ENCODE data around the gene PARP1.

The PARP1 gene

DNA sequence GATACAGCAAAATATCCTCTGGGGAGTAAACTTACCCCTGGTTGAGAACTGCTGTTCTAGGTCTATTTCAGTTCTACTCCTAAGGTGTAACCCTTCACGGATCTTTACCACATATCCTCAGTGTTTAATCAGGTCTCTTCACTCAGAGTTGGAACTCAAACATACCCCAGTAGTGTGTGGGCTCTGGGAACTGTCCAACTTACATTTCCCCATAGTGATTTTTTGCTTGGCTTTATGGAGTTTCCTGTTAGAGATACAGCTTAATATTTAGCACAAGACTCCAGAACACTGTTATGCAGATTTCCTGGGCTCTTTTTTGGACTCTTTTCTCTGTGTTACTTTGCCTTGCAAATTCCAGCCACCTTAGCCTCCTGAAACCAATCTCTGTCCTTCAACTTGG is 72.2 kb downstream of the PARP1 start:
- Histone ChIP-seq H3K9ac (ENCODE audit: low read length) (no peak overlapping the region), H2BK15ac (ENCODE audit: low read depth, poor library complexity, severe bottlenecking) (no peak overlapping the region), H2AK5ac (ENCODE audit: low read length, severe bottlenecking) (no peak overlapping the region), H3K14ac (ENCODE audit: low read length in 2 of 2) (no peak overlapping the region), H3K18ac (ENCODE audit: low read depth in 1 of 2, low read length in 2 of 2) (no peak overlapping the region), H3K27me3 (ENCODE audit: control insufficient read depth in 1 of 2, insufficient read depth in 1 of 2, low read length in 2 of 2) (no peaks in the 10 kb centered on the region), H3K4me3 (ENCODE audit: insufficient read depth in 1 of 2, low read depth in 1 of 2, low read length in 2 of 2) (no peak overlapping the region), H3K9me3 (ENCODE audit: control insufficient read depth, low read length) (peaks cover 3% of the 10 kb centered on the region), H4K91ac (ENCODE audit: low read length) (no peak overlapping the region), H2BK12ac (ENCODE audit: low read length in 2 of 2) (no peak overlapping the region), H3K4me2 (ENCODE audit: low read length, poor library complexity, severe bottlenecking) (no peak overlapping the region), H3K27ac (ENCODE audit: low read length, poor library complexity, severe bottlenecking) (no peak overlapping the region), H4K8ac (ENCODE audit: low read length) (no peak overlapping the region), H3K79me1 (replicated peaks; ENCODE audit: low read length, poor library complexity, severe bottlenecking) (no peaks in the 10 kb centered on the region), H2BK5ac (ENCODE audit: low read depth, low read length, poor library complexity, severe bottlenecking) (no peak overlapping the region), H3K4ac (ENCODE audit: low read depth in 1 of 2, low read length in 2 of 2) (no peak overlapping the region), H3K23ac (ENCODE audit: low read length in 2 of 2) (no peak overlapping the region), H2AFZ (ENCODE audit: low read depth, low read length) (no peak overlapping the region), H3K36me3 (ENCODE audit: control insufficient read depth in 1 of 2, insufficient read depth in 2 of 2, low read depth in 1 of 2, low read length in 2 of 2) (no peaks in the 10 kb centered on the region), H2BK120ac (ENCODE audit: low read depth, low read length) (no peak overlapping the region), H3K4me1 (ENCODE audit: control insufficient read depth, insufficient read depth, low read depth, low read length) (peaks cover 3% of the 10 kb centered on the region)
- WGBS: no CpG with 5 or more reads among the region's 1 CpG
- no peak for DNase-seq

DNA sequence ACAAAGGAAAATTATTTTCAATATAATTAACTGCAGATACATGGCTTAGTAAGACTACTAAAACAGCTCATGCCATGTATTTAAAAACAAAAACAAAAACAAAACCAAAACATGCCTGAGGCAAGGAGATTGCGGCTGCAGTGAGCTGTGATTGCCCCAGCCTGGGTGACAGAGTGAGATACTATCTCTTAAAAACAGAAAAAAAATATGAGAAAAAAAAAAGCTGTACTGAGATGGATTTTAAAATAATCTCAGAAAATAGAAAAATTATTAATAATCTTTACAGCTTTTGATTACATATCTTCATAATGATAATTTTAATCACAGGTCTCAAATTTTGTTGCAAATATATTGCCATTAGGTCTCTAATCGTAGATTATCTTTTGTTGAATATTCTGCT is 74.9 kb downstream of the PARP1 start:
- no peaks in the 10 kb centered on the region for H3K79me1 ChIP-seq (replicated peaks; ENCODE audit: low read length, poor library complexity, severe bottlenecking)
- no peak overlapping the region for H3K27ac ChIP-seq (ENCODE audit: low read length, poor library complexity, severe bottlenecking)
- H3K18ac ChIP-seq (ENCODE audit: low read depth in 1 of 2, low read length in 2 of 2): no peak overlapping the region
- H3K23ac ChIP-seq (ENCODE audit: low read length in 2 of 2): no peak overlapping the region
- peak overlapping the region in 1 of 2 experiments; percentile 68 for H3K4me3 ChIP-seq (ENCODE audit: insufficient read depth in 1 of 2, low read depth in 1 of 2, low read length in 2 of 2)
- H4K91ac ChIP-seq (ENCODE audit: low read length): no peak overlapping the region
- no peak overlapping the region for H2BK5ac ChIP-seq (ENCODE audit: low read depth, low read length, poor library complexity, severe bottlenecking)
- peak; percentile 8 for DNase-seq
- no peak overlapping the region for H2BK120ac ChIP-seq (ENCODE audit: low read depth, low read length)
- H3K4me2 ChIP-seq (ENCODE audit: low read length, poor library complexity, severe bottlenecking): no peak overlapping the region
- WGBS: 63% methylated on average over 1 of the region's 2 CpGs
- H2BK15ac ChIP-seq (ENCODE audit: low read depth, poor library complexity, severe bottlenecking): no peak overlapping the region
- peak overlapping the region; percentile 76 for H3K9ac ChIP-seq (ENCODE audit: low read length)
- no peak overlapping the region for H2AFZ ChIP-seq (ENCODE audit: low read depth, low read length)
- no peaks in the 10 kb centered on the region for H3K36me3 ChIP-seq (ENCODE audit: control insufficient read depth in 1 of 2, insufficient read depth in 2 of 2, low read depth in 1 of 2, low read length in 2 of 2)
- peaks cover 3% of the 10 kb centered on the region for H3K4me1 ChIP-seq (ENCODE audit: control insufficient read depth, insufficient read depth, low read depth, low read length)
- H4K8ac ChIP-seq (ENCODE audit: low read length): no peak overlapping the region
- H3K4ac ChIP-seq (ENCODE audit: low read depth in 1 of 2, low read length in 2 of 2): no peak overlapping the region
- no peaks in the 10 kb centered on the region for H3K9me3 ChIP-seq (ENCODE audit: control insufficient read depth, low read length)
- H3K27me3 ChIP-seq (ENCODE audit: control insufficient read depth in 1 of 2, insufficient read depth in 1 of 2, low read length in 2 of 2): no peaks in the 10 kb centered on the region
- no peak overlapping the region for H2BK12ac ChIP-seq (ENCODE audit: low read length in 2 of 2)
- no peak overlapping the region for H2AK5ac ChIP-seq (ENCODE audit: low read length, severe bottlenecking)
- H3K14ac ChIP-seq (ENCODE audit: low read length in 2 of 2): no peak overlapping the region

- no peak overlapping the region for H4K8ac ChIP-seq (ENCODE audit: low read length)
- no peak overlapping the region for H3K4me2 ChIP-seq (ENCODE audit: low read length, poor library complexity, severe bottlenecking)
- no peak overlapping the region for H2BK5ac ChIP-seq (ENCODE audit: low read depth, low read length, poor library complexity, severe bottlenecking)
- no peak overlapping the region for H3K18ac ChIP-seq (ENCODE audit: low read depth in 1 of 2, low read length in 2 of 2)
- H3K27ac ChIP-seq (ENCODE audit: low read length, poor library complexity, severe bottlenecking): no peak overlapping the region
- no peak overlapping the region for H2BK12ac ChIP-seq (ENCODE audit: low read length in 2 of 2)
- H3K27me3 ChIP-seq (ENCODE audit: control insufficient read depth in 1 of 2, insufficient read depth in 1 of 2, low read length in 2 of 2): peaks cover 4 to 24% of the 10 kb centered on the region in 2 experiments
- H3K36me3 ChIP-seq (ENCODE audit: control insufficient read depth in 1 of 2, insufficient read depth in 2 of 2, low read depth in 1 of 2, low read length in 2 of 2): no peaks in the 10 kb centered on the region
- no peak for DNase-seq
- H3K4ac ChIP-seq (ENCODE audit: low read depth in 1 of 2, low read length in 2 of 2): no peak overlapping the region
- H2AK5ac ChIP-seq (ENCODE audit: low read length, severe bottlenecking): no peak overlapping the region
- no peak overlapping the region for H2BK120ac ChIP-seq (ENCODE audit: low read depth, low read length)
- no peak overlapping the region for H3K23ac ChIP-seq (ENCODE audit: low read length in 2 of 2)
- no peak overlapping the region for H3K9ac ChIP-seq (ENCODE audit: low read length)
- no peak overlapping the region for H3K14ac ChIP-seq (ENCODE audit: low read length in 2 of 2)
- H3K4me1 ChIP-seq (ENCODE audit: control insufficient read depth, insufficient read depth, low read depth, low read length): peaks cover 3% of the 10 kb centered on the region
- no peak overlapping the region for H2BK15ac ChIP-seq (ENCODE audit: low read depth, poor library complexity, severe bottlenecking)
- H4K91ac ChIP-seq (ENCODE audit: low read length): no peak overlapping the region
- no peaks in the 10 kb centered on the region for H3K9me3 ChIP-seq (ENCODE audit: control insufficient read depth, low read length)
- no peak overlapping the region for H2AFZ ChIP-seq (ENCODE audit: low read depth, low read length)
- no peak overlapping the region for H3K4me3 ChIP-seq (ENCODE audit: insufficient read depth in 1 of 2, low read depth in 1 of 2, low read length in 2 of 2)
- no peaks in the 10 kb centered on the region for H3K79me1 ChIP-seq (replicated peaks; ENCODE audit: low read length, poor library complexity, severe bottlenecking)
- WGBS: 91% methylated on average over 2 of the region's 3 CpGs
Observed at GRCh38 chr1:226329237-226329636, 78.7 kb downstream of the PARP1 start.

DNA sequence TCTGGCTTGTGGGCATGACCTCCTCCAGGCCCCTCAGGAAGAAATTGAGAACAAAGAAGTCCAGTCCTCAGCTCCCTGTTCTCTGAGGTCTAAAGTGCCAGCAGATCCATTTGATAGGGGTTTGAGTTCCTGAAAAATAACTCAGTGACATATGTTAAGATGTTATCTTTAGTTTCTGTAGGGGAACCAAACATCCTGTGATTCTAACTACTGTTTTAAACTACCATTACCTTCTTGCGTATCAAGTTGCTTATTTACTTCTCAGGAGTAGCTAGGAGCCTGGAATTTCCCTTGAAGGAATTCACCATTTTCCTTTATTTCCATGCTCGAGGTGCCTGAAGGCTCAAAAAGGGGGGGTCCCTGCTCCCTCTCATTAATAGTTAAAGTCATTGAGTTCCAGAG is 80.1 kb downstream of the PARP1 start:
- Histone ChIP-seq H3K36me3 (ENCODE audit: control insufficient read depth in 1 of 2, insufficient read depth in 2 of 2, low read depth in 1 of 2, low read length in 2 of 2) (no peaks in the 10 kb centered on the region), H2BK12ac (ENCODE audit: low read length in 2 of 2) (no peak overlapping the region), H3K18ac (ENCODE audit: low read depth in 1 of 2, low read length in 2 of 2) (no peak overlapping the region), H3K14ac (ENCODE audit: low read length in 2 of 2) (no peak overlapping the region), H2BK120ac (ENCODE audit: low read depth, low read length) (no peak overlapping the region), H2AFZ (ENCODE audit: low read depth, low read length) (no peak overlapping the region), H3K23ac (ENCODE audit: low read length in 2 of 2) (no peak overlapping the region), H3K4me1 (ENCODE audit: control insufficient read depth, insufficient read depth, low read depth, low read length) (no peaks in the 10 kb centered on the region), H2AK5ac (ENCODE audit: low read length, severe bottlenecking) (no peak overlapping the region), H3K4ac (ENCODE audit: low read depth in 1 of 2, low read length in 2 of 2) (no peak overlapping the region), H3K79me1 (replicated peaks; ENCODE audit: low read length, poor library complexity, severe bottlenecking) (no peaks in the 10 kb centered on the region), H4K91ac (ENCODE audit: low read length) (no peak overlapping the region), H3K27me3 (ENCODE audit: control insufficient read depth in 1 of 2, insufficient read depth in 1 of 2, low read length in 2 of 2) (peaks cover 4 to 27% of the 10 kb centered on the region in 2 experiments), H3K4me3 (ENCODE audit: insufficient read depth in 1 of 2, low read depth in 1 of 2, low read length in 2 of 2) (no peak overlapping the region), H3K27ac (ENCODE audit: low read length, poor library complexity, severe bottlenecking) (no peak overlapping the region), H3K9ac (ENCODE audit: low read length) (no peak overlapping the region), H4K8ac (ENCODE audit: low read length) (no peak overlapping the region), H3K9me3 (ENCODE audit: control insufficient read depth, low read length) (no peaks in the 10 kb centered on the region), H3K4me2 (ENCODE audit: low read length, poor library complexity, severe bottlenecking) (no peak overlapping the region), H2BK5ac (ENCODE audit: low read depth, low read length, poor library complexity, severe bottlenecking) (no peak overlapping the region), H2BK15ac (ENCODE audit: low read depth, poor library complexity, severe bottlenecking) (no peak overlapping the region)
- DNase-seq: no peak
- WGBS: 67% methylated on average over 2 of the region's 2 CpGs

All from mesenchymal stem cell (in vitro differentiated cells and primary cell).